ENCODE results near the gene MARCHF9.

Gene MARCHF9

GRCh38 chr12:57727758-57728395 lies 27.0 kb upstream of the MARCHF9 start:
- Histone ChIP-seq H3K4me3 (ENCODE audit: low read depth, low read length) (no peak overlapping the region), H3K36me3 (no peaks in the 10 kb centered on the region), H3K9me3 (no peaks in the 10 kb centered on the region), H3K4me1 (peaks cover 2% of the 10 kb centered on the region; the same call in 1 of the 2 replicates), H3K27me3 (no peaks in the 10 kb centered on the region)
- TF ChIP-seq, protein P1, sequence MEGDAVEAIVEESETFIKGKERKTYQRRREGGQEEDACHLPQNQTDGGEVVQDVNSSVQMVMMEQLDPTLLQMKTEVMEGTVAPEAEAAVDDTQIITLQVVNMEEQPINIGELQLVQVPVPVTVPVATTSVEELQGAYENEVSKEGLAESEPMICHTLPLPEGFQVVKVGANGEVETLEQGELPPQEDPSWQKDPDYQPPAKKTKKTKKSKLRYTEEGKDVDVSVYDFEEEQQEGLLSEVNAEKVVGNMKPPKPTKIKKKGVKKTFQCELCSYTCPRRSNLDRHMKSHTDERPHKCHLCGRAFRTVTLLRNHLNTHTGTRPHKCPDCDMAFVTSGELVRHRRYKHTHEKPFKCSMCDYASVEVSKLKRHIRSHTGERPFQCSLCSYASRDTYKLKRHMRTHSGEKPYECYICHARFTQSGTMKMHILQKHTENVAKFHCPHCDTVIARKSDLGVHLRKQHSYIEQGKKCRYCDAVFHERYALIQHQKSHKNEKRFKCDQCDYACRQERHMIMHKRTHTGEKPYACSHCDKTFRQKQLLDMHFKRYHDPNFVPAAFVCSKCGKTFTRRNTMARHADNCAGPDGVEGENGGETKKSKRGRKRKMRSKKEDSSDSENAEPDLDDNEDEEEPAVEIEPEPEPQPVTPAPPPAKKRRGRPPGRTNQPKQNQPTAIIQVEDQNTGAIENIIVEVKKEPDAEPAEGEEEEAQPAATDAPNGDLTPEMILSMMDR (IDR thresholded peaks at IDR 0.05; ENCODE audit: low read depth, low read length) = no peak
- DNase-seq = no peak

GRCh38 chr12:57729321-57729844 lies 25.5 kb upstream of the MARCHF9 start:
- Histone ChIP-seq H3K9me3 (no peaks in the 10 kb centered on the region), H3K4me1 (peaks cover 2% of the 10 kb centered on the region; the same call in 1 of the 2 replicates), H3K27me3 (no peaks in the 10 kb centered on the region; the same call in 1 of the 2 replicates), H3K36me3 (no peaks in the 10 kb centered on the region), H3K4me3 (ENCODE audit: low read depth, low read length) (no peak overlapping the region)
- TF ChIP-seq, protein P1 (IDR thresholded peaks at IDR 0.05; ENCODE audit: low read depth, low read length) = no peak
- DNase-seq = no peak

DNA sequence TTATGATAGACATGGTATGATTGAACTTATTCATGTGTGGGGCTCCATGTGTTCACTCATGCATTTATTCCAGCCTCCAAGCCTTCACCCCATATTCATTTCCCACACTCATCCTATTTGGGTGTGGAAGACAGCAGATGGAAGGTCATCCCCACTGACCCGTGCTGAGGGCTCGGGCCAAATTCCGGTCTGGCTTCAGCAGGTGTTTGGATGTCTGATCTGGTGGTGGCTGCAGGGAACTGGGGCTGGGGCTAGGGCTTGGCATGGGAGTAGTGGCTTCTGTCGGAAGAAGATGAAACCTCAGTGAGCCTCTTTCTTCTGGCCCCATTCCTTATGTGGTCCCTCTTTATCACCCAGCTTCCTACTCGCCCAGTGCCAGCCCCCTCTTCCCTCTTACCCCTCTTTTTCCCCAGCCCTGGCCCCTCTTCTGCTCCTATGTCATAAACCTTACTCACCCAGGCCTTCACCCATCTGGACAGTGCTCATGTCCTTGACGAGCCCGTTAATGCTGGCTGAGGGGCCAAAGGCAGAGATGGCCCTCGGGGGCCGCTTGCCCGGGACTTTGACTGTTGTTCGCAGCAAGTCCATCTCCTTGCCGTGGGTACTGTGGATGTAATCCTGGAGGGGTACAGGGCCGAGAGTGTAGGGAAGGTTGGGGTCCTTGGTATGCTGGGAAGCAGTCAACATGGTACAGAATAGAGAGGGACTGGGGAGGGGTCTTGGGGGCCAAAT lies 24.4 kb upstream of the MARCHF9 start:
- DNase-seq = no peak
- Histone ChIP-seq H3K4me1 (peaks cover 2% of the 10 kb centered on the region; the same call in 1 of the 2 replicates), H3K4me3 (ENCODE audit: low read depth, low read length) (no peak overlapping the region), H3K27me3 (peaks cover 10% of the 10 kb centered on the region), H3K36me3 (no peaks in the 10 kb centered on the region), H3K9me3 (no peaks in the 10 kb centered on the region)
- TF ChIP-seq, protein P1 (IDR thresholded peaks at IDR 0.05; ENCODE audit: low read depth, low read length) = no peak

GRCh38 chr12:57731411-57732080 lies 23.4 kb upstream of the MARCHF9 start:
- peak; percentile 2 for DNase-seq
- H3K9me3 ChIP-seq = no peaks in the 10 kb centered on the region
- H3K4me3 ChIP-seq (ENCODE audit: low read depth, low read length) = no peak overlapping the region
- H3K27me3 ChIP-seq = peaks cover 20% of the 10 kb centered on the region
- no peaks in the 10 kb centered on the region for H3K36me3 ChIP-seq
- TF ChIP-seq, protein P1 (IDR thresholded peaks at IDR 0.05; ENCODE audit: low read depth, low read length) = no peak
- H3K4me1 ChIP-seq = no peaks in the 10 kb centered on the region; the same call in 1 of the 2 replicates

GRCh38 chr12:57732270-57732669 lies 22.6 kb upstream of the MARCHF9 start:
- peak; percentile 2 for DNase-seq
- no peak overlapping the region for H3K4me3 ChIP-seq (ENCODE audit: low read depth, low read length)
- peaks cover 27% of the 10 kb centered on the region for H3K27me3 ChIP-seq
- H3K36me3 ChIP-seq = no peaks in the 10 kb centered on the region
- H3K4me1 ChIP-seq = no peaks in the 10 kb centered on the region; the same call in 1 of the 2 replicates
- TF ChIP-seq, protein P1 (IDR thresholded peaks at IDR 0.05; ENCODE audit: low read depth, low read length) = no peak
- no peaks in the 10 kb centered on the region for H3K9me3 ChIP-seq

Data from BE2C (cell line).